PFSK-1 (cell line): Measurements from ENCODE around the gene DUSP6.

ENCODE experiments used
- POLR2AphosphoS5 ChIP-seq: IDR thresholded peaks from 2 replicates; pipeline ENCODE4 v1.6.1; 2012; ENCODE audit warnings: low read depth, mild to moderate bottlenecking, control low read depth, low read length, moderate library complexity
- TF ChIP-seq, protein P1 (sequence below), 2 experiments: IDR thresholded peaks; 2 replicates each; pipeline versions ENCODE4 v1.6.1 to v1.8.0; 2011 to 2012; ENCODE audit warnings: low read depth in 2 of 2, low read length in 2 of 2, control low read depth in 1 of 2, inconsistent platforms in 1 of 2, mild to moderate bottlenecking in 1 of 2, moderate library complexity in 1 of 2; ENCODE audit not compliant: insufficient read depth in 1 of 2

DNA sequence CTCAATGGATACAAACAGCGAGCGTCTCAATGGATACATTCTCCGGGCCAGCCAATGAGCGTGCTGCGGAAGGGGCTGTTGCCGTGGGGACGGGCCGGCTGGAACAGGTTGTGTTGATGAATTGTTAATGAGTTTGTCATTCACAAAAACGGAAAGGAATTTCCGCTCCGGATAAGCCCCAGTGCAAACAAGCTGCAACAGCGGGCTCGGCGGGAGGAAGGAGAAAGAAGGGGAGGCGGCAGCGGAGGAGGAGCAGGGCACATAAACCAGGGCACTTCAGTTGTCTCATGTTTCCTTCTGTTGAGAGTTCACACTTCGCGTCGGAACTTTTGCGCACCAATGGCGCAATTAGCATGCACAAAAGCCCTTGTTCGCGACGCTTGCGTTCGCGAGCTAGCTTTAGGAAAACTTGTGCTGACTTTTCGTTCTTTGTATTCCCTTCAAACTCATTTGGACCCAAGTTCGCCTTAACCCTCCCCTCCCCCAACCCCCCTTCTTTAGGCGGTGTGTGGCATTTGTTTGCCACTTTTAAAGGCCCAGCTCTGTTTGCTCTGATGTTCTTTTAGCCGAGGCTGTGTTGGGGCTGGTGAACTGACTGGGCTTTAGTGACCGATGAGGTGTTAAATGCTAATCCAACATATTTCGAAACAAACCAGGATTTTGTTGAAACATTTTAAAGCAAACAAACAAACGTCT is at the start of gene DUSP6:
- TF ChIP-seq, protein P1, sequence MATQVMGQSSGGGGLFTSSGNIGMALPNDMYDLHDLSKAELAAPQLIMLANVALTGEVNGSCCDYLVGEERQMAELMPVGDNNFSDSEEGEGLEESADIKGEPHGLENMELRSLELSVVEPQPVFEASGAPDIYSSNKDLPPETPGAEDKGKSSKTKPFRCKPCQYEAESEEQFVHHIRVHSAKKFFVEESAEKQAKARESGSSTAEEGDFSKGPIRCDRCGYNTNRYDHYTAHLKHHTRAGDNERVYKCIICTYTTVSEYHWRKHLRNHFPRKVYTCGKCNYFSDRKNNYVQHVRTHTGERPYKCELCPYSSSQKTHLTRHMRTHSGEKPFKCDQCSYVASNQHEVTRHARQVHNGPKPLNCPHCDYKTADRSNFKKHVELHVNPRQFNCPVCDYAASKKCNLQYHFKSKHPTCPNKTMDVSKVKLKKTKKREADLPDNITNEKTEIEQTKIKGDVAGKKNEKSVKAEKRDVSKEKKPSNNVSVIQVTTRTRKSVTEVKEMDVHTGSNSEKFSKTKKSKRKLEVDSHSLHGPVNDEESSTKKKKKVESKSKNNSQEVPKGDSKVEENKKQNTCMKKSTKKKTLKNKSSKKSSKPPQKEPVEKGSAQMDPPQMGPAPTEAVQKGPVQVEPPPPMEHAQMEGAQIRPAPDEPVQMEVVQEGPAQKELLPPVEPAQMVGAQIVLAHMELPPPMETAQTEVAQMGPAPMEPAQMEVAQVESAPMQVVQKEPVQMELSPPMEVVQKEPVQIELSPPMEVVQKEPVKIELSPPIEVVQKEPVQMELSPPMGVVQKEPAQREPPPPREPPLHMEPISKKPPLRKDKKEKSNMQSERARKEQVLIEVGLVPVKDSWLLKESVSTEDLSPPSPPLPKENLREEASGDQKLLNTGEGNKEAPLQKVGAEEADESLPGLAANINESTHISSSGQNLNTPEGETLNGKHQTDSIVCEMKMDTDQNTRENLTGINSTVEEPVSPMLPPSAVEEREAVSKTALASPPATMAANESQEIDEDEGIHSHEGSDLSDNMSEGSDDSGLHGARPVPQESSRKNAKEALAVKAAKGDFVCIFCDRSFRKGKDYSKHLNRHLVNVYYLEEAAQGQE (IDR thresholded peaks at IDR 0.05; ENCODE audit: insufficient read depth in 1 of 2, low read depth in 2 of 2, low read length in 2 of 2), result no peak; a peak in 1 of 4 replicates
- TF ChIP-seq POLR2AphosphoS5, result no peak; the same call in 1 of the 2 replicates
